Subcutaneous abdominal adipose tissue (tissue), 5 donors: ENCODE data around the gene HTR1B.
A peak's percentile ranks its signal among the peaks of the same experiment; 100 is the strongest.

Experiments used
- H3K27ac ChIP-seq: one replicate; pipeline ENCODE4 v1.7.0; 2013; ENCODE audit warnings: low read depth, mild to moderate bottlenecking, inconsistent platforms, low read length, moderate library complexity
- H3K27me3 ChIP-seq, 5 donors: one replicate each; pipeline ENCODE4 v1.7.0; 2013; ENCODE audit warnings: low read length in 5 of 5, inconsistent platforms in 1 of 5; ENCODE audit not compliant: control insufficient read depth in 5 of 5, insufficient read depth in 4 of 5
- H3K36me3 ChIP-seq, 5 donors: one replicate each; pipeline ENCODE4 v1.7.0; 2013; ENCODE audit warnings: low read length in 5 of 5; ENCODE audit not compliant: control insufficient read depth in 5 of 5, insufficient read depth in 5 of 5
- H3K4me1 ChIP-seq, 5 donors: one replicate each; pipeline ENCODE4 v1.7.0; 2013; ENCODE audit warnings: low read length in 5 of 5, mild to moderate bottlenecking in 3 of 5, moderate library complexity in 1 of 5; ENCODE audit not compliant: control insufficient read depth in 5 of 5, insufficient read depth in 5 of 5
- H3K4me3 ChIP-seq, 5 donors: one replicate each; pipeline ENCODE4 v1.7.0; 2013; ENCODE audit warnings: low read length in 5 of 5, low read depth in 1 of 5
- H3K9ac ChIP-seq, 5 donors: one replicate each; pipeline ENCODE4 v1.7.0; 2013; ENCODE audit warnings: low read length in 5 of 5, mild to moderate bottlenecking in 4 of 5, moderate library complexity in 3 of 5
- H3K9me3 ChIP-seq, 5 donors: one replicate each; pipeline ENCODE4 v1.7.0; 2013; ENCODE audit warnings: low read length in 5 of 5; ENCODE audit not compliant: control insufficient read depth in 5 of 5
- donor health status: healthy.
- donor health status: healthy.
- donor health status: healthy.
- donor health status: healthy.
- donor health status: healthy.

HTR1B gene, protein sequence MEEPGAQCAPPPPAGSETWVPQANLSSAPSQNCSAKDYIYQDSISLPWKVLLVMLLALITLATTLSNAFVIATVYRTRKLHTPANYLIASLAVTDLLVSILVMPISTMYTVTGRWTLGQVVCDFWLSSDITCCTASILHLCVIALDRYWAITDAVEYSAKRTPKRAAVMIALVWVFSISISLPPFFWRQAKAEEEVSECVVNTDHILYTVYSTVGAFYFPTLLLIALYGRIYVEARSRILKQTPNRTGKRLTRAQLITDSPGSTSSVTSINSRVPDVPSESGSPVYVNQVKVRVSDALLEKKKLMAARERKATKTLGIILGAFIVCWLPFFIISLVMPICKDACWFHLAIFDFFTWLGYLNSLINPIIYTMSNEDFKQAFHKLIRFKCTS

DNA sequence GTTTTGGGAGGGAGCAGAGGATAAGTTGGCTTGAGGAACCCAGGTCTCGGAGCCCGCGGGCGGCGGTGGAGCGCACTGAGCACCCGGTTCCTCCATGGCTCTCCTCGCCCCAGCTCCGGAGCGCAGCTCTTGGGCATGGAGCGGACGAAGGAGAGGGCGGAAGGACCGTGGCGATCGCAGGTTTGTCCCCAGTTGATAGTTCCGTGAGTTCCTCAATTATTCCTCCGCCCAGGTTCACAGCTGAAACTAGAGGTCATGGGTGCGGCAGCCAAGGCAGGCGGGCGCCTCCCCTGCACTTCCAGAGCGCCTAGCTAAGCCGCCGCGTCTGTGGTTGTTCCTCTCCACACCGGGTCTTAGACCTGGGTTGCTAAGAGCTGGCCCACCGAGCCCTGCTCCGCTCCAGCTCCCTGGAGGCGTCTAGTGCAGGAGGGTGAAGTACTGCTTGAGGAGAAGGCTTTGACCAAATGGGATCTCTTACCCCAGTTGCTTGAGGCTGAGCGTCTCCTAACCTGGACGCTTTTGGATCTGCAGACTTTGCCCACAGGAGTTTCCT lies at the start of gene HTR1B:
TSS of gene HTR1B (minus strand) at position 184 of the 553 bp plus-strand sequence. CDS start at position 96, 88 bp downstream.
- no peak within 1 kb of the TSS for H3K27ac ChIP-seq
- H3K27me3 ChIP-seq = peaks cover 37 to 61% (median 51%) of the 10 kb centered on the region in 5 donors
- H3K4me3 ChIP-seq = peak within 1 kb of the TSS in 4 of 5 donors; percentile 37 to 49 (median 42)
- H3K9ac ChIP-seq = no peak within 1 kb of the TSS
- no peaks in the 10 kb centered on the region for H3K9me3 ChIP-seq
- H3K4me1 ChIP-seq = peaks cover 0 to 37% (median 34%) of the 10 kb centered on the region in 5 donors
- no peaks in the 10 kb centered on the region for H3K36me3 ChIP-seq

DNA sequence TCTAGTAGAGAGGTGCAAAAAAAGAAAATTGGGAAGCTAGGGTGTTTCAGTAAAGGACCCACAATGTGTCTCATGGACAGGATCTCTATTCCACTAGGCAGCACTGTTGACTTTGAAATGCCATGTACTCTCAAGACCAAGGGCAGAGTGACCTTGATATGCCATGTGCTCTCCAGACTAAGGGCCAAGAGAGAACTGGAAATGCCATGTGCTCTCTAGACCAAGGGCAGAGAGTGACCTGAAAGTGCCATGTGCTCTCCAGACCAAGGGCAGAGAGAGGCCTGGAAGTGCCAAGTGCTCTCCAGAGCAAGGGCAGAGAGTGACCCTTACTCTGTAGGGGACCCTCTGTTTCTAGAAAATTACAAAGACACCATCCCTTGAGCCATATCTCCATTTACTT lies 49.3 kb upstream of the HTR1B start:
- no peak overlapping the region for H3K9ac ChIP-seq
- no peaks in the 10 kb centered on the region for H3K27me3 ChIP-seq
- H3K4me3 ChIP-seq = peak overlapping the region in 2 of 5 donors; percentile 20 to 42
- no peaks in the 10 kb centered on the region for H3K36me3 ChIP-seq
- no peak overlapping the region for H3K27ac ChIP-seq
- H3K9me3 ChIP-seq = peaks cover 8 to 49% (median 31%) of the 10 kb centered on the region in 5 donors
- no peaks in the 10 kb centered on the region for H3K4me1 ChIP-seq

DNA sequence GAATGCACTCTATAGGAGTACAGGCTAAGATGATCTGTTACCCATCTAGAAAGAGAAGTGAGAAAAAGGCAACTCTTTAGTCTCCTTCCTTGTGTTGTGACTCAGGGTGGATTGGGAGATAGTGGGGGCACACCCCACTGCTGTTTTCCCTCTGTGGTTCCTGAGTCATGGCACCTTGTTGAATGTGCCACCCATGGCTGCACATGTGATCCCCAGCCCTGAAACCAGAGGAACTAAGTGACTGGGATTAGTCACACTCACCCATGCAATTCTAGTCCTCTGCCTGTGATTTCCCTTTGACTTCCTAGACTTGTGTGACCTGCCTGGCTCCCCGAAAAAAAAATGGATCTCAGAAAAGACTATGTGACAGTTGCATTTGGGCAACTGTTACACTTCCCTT lies 48.6 kb upstream of the HTR1B start:
- Histone ChIP-seq H3K4me3 (peak overlapping the region in 2 of 5 donors; percentile 2 to 42), H3K9me3 (peaks cover 8 to 49% (median 30%) of the 10 kb centered on the region in 5 donors), H3K36me3 (no peaks in the 10 kb centered on the region), H3K27ac (no peak overlapping the region), H3K4me1 (no peaks in the 10 kb centered on the region), H3K27me3 (no peaks in the 10 kb centered on the region), H3K9ac (no peak overlapping the region)

DNA sequence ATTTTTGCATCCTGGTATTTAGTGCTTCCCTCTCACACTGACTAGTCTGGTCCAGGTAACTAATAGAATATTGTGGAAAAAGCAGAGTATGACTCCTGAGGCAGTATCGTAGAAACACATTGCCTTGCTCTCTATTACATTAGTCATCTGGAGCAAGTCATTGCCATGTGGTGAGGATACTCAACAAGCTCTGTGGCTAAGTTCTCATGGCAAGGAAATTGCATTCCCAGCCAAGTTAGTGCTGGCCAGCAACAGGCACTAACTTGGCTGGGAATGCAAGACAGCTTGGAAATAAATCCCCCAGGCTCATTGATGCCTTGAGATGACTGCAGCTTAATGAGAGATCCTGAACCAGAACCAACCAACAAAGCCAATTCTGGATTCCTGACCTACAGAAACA lies 39.7 kb upstream of the HTR1B start:
- Histone ChIP-seq H3K9me3 (peaks cover 0 to 4% (median 0%) of the 10 kb centered on the region in 5 donors), H3K4me3 (no peak overlapping the region), H3K4me1 (no peaks in the 10 kb centered on the region), H3K9ac (no peak overlapping the region), H3K27me3 (no peaks in the 10 kb centered on the region), H3K36me3 (no peaks in the 10 kb centered on the region), H3K27ac (no peak overlapping the region)

DNA sequence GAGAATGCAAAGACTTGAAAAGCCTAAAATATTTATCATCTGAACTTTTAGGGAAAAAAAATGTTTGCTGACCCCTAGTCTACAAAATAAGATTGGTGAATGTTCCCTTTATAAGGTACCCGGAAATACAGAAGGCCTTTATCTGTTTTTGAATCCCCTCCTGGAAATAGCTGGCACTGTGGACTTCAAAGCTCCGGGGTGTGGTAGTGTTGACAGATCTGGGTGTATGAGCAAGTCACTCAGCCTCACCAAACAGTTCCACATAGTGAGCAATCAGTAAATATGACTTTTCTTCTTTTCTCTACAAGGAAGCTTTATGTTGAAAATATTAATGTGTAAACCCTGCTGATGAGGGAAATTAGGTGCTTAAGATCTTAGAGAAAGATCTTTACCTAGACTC lies 29.2 kb upstream of the HTR1B start:
- Histone ChIP-seq H3K36me3 (no peaks in the 10 kb centered on the region), H3K9me3 (no peaks in the 10 kb centered on the region), H3K4me1 (no peaks in the 10 kb centered on the region), H3K4me3 (no peak overlapping the region), H3K9ac (no peak overlapping the region), H3K27me3 (no peaks in the 10 kb centered on the region), H3K27ac (no peak overlapping the region)

DNA sequence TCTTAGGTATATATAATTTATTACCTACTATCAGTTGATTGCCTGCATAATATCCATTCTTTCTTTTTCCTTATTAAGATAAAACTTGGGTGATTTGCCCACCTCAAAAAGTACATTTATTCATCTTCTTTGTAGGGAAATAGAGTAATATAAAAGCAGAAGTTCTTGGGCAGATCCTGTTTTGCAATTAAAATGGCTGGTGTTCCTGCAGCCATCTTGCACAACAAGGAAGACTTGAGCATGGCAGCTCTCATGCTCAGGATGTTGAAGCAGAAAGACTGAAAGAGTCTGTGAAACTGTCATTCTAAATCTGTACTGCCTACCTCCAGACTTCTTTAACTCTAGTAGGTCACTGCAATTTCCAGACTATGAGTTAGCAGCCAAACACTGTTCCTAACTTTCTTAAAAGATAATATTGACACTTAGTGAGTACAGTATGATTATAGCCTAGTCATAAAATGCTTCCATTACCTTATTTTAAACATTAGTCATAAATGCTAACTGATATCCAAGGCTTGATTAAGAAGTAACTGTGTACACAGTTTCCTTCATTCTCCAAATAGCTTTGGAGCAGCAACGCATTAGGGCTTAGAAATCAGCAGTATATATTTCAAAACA lies 24.6 kb upstream of the HTR1B start:
- Histone ChIP-seq H3K9me3 (no peaks in the 10 kb centered on the region), H3K27ac (no peak overlapping the region), H3K9ac (no peak overlapping the region), H3K4me3 (no peak overlapping the region), H3K4me1 (no peaks in the 10 kb centered on the region), H3K36me3 (no peaks in the 10 kb centered on the region), H3K27me3 (no peaks in the 10 kb centered on the region)

DNA sequence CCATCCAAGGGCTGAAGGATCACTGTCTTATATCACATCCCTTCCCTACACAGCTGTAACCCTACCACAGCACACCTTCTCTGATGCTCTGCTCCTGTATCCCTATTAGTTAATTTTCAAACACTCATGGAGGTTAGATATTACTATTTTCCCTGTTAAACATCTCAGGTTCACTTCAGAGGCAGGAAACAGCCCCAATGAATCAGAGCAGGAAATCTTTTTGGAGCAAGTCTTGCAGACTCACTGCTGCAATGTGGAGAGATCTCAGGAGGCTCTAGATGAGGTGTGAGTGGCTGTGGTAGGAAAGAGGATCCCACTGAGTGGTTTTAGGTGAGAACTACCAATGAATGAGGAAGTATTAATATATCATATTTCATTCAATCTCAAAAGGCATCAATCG lies 19.7 kb upstream of the HTR1B start:
- Histone ChIP-seq H3K36me3 (no peaks in the 10 kb centered on the region), H3K9ac (no peak overlapping the region), H3K27me3 (no peaks in the 10 kb centered on the region), H3K4me3 (no peak overlapping the region), H3K27ac (no peak overlapping the region), H3K4me1 (no peaks in the 10 kb centered on the region), H3K9me3 (no peaks in the 10 kb centered on the region)

DNA sequence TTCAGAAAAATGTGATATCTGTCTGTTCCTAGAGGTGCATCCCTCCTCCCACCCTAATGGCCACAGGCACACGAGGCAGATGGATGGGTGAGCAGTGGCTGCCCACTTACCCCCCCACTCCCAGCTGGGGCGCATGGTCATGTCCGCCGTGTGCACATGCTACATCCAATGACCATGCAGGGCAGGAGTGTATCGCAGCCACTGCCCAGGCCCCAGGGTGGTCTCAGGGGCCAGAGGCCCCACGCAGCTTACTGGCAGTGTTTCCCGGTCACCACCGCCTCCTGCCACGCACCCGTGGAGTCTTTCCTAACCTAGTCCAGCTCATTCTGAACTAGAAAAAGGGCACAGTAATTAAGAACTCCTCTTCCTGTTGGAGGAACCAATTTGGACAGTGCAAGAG lies 11.7 kb upstream of the HTR1B start:
- Histone ChIP-seq H3K9me3 (peaks cover 0 to 7% (median 0%) of the 10 kb centered on the region in 5 donors), H3K27me3 (no peaks in the 10 kb centered on the region), H3K4me1 (peaks cover 0 to 8% (median 0%) of the 10 kb centered on the region in 5 donors), H3K27ac (no peak overlapping the region), H3K9ac (no peak overlapping the region), H3K4me3 (no peak overlapping the region), H3K36me3 (no peaks in the 10 kb centered on the region)

DNA sequence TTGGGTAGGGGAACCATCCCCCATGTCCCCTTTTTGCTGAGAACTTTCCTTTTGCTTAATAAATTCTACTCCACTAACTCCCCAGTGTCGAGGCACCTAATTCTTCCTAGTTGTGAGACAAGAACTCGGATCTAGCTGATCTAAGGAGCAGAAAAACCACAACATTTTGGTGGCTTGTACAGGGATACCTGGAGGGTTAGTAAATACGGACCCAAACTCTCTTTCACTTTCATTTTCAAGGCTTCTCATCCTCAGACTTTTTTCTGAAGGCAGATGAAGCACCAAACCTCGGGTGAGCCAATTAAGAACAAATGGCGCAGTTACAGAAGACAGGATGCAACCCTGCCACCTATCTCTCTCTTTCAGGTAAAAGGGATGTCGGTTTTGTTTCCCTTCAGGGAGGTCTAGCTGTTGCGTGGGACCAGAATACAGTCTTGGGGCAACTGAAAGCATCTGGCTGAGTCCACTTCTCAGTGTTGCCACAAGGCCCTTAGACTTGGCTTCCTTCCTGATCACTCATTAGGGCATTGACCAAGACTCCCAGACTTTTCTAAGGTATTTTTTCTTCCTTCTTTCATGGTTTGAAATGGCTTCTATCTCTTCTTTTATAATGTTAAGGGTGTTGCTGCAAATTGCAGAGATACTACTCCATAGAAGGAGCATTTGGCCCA lies 11.1 kb upstream of the HTR1B start:
- no peaks in the 10 kb centered on the region for H3K27me3 ChIP-seq
- no peak overlapping the region for H3K27ac ChIP-seq
- H3K4me1 ChIP-seq = peaks cover 0 to 8% (median 0%) of the 10 kb centered on the region in 5 donors
- H3K9me3 ChIP-seq = peaks cover 0 to 7% (median 0%) of the 10 kb centered on the region in 5 donors
- no peak overlapping the region for H3K4me3 ChIP-seq
- no peak overlapping the region for H3K9ac ChIP-seq
- H3K36me3 ChIP-seq = no peaks in the 10 kb centered on the region
